Measurements from ENCODE around the gene POC5.
A peak's percentile ranks its signal among the peaks of the same experiment; 100 is the strongest.

The POC5 gene

DNA sequence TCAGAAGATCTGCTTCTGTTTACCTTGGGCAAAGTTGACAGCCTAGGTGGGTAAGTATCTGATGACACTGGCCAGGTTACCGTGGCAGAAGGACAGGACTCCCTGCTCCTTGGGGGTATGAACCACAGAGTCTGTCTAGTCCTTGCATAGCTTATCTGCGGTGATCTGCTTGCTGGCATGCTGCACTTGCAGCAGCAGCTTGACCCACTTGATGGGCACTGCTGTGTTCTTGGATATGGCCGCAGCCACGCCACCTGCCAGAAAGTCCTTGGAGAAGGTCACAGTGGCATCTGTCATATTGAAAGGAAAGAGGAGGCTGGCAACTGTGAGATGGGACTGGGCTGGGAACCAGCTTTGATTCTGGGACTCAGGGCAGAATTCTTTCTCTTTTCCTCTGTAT lies 35.9 kb upstream of the POC5 start:
- Histone ChIP-seq H3K79me2 (ENCODE audit: low read length) (no peaks in the 10 kb centered on the region), H3K27me3 (ENCODE audit: low read depth, low read length) (no peaks in the 10 kb centered on the region), H4K20me1 (ENCODE audit: insufficient read depth, low read length) (no peaks in the 10 kb centered on the region), H2AFZ (ENCODE audit: low read depth, low read length) (no peak overlapping the region), H3K9me3 (ENCODE audit: insufficient read depth, low read length) (no peaks in the 10 kb centered on the region), H3K27ac (ENCODE audit: low read length) (no peak overlapping the region), H3K36me3 (replicated peaks; ENCODE audit: low read depth, low read length) (no peaks in the 10 kb centered on the region), H3K9ac (ENCODE audit: low read length) (no peak overlapping the region), H3K4me3 (ENCODE audit: low read length) (no peak overlapping the region), H3K4me2 (ENCODE audit: low read length) (no peak overlapping the region), H3K4me1 (ENCODE audit: low read length) (no peaks in the 10 kb centered on the region)
- no peak for TF ChIP-seq EZH2phosphoT487 (IDR thresholded peaks at IDR 0.05; ENCODE audit: low read depth)
- TF ChIP-seq, protein P1, sequence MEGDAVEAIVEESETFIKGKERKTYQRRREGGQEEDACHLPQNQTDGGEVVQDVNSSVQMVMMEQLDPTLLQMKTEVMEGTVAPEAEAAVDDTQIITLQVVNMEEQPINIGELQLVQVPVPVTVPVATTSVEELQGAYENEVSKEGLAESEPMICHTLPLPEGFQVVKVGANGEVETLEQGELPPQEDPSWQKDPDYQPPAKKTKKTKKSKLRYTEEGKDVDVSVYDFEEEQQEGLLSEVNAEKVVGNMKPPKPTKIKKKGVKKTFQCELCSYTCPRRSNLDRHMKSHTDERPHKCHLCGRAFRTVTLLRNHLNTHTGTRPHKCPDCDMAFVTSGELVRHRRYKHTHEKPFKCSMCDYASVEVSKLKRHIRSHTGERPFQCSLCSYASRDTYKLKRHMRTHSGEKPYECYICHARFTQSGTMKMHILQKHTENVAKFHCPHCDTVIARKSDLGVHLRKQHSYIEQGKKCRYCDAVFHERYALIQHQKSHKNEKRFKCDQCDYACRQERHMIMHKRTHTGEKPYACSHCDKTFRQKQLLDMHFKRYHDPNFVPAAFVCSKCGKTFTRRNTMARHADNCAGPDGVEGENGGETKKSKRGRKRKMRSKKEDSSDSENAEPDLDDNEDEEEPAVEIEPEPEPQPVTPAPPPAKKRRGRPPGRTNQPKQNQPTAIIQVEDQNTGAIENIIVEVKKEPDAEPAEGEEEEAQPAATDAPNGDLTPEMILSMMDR (IDR thresholded peaks at IDR 0.05; ENCODE audit: low read depth, low read length) = no peak

DNA sequence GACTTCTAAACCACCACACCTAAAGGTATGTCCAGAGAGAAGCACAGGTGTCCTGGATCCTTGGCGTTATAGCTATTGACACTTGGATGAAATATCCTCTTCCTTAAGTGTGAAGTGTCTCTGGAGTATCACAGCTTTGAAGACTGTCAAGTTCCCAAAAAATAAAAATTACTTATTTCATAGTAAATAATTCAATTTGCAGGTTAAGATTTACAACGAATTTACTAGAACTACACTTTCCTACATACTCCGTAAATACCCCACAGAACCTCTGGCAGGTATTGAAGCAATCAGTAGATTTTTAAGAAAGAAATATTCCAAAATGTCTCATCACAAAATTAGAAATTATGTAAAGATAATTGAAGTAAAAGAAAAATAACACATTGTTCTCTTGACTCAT lies 27.1 kb upstream of the POC5 start:
- H3K4me3 ChIP-seq (ENCODE audit: low read length) = no peak overlapping the region
- no peak overlapping the region for H3K9ac ChIP-seq (ENCODE audit: low read length)
- no peaks in the 10 kb centered on the region for H3K79me2 ChIP-seq (ENCODE audit: low read length)
- no peaks in the 10 kb centered on the region for H4K20me1 ChIP-seq (ENCODE audit: insufficient read depth, low read length)
- H3K27me3 ChIP-seq (ENCODE audit: low read depth, low read length) = no peaks in the 10 kb centered on the region
- H3K36me3 ChIP-seq (replicated peaks; ENCODE audit: low read depth, low read length) = no peaks in the 10 kb centered on the region
- no peaks in the 10 kb centered on the region for H3K9me3 ChIP-seq (ENCODE audit: insufficient read depth, low read length)
- no peak for TF ChIP-seq EZH2phosphoT487 (IDR thresholded peaks at IDR 0.05; ENCODE audit: low read depth)
- TF ChIP-seq, protein P1 (IDR thresholded peaks at IDR 0.05; ENCODE audit: low read depth, low read length) = no peak
- H3K4me2 ChIP-seq (ENCODE audit: low read length) = no peak overlapping the region
- no peaks in the 10 kb centered on the region for H3K4me1 ChIP-seq (ENCODE audit: low read length)
- no peak overlapping the region for H3K27ac ChIP-seq (ENCODE audit: low read length)
- H2AFZ ChIP-seq (ENCODE audit: low read depth, low read length) = no peak overlapping the region

DNA sequence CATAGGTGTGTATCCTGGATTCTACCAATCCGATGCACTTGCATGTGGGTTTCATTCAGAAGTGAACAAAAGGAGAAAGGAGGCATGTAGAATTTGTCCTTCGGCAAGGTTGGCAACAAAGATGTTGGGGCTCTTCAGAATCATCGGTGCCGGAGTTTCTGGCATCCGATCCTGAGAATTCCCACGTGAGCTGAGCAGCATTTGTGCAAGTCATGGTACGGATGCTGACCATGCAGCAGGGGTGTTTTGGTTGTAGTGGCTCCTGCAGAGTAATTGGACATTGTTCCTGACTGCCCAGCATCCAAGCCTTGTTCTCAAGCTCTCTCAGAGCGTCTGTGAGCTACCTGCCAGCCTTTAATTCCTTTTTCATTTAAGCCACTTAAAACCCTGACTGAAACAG lies 19.0 kb upstream of the POC5 start:
- peaks cover 13% of the 10 kb centered on the region for H3K4me1 ChIP-seq (ENCODE audit: low read length)
- no peak overlapping the region for H3K4me2 ChIP-seq (ENCODE audit: low read length)
- H4K20me1 ChIP-seq (ENCODE audit: insufficient read depth, low read length) = no peaks in the 10 kb centered on the region
- no peak overlapping the region for H3K27ac ChIP-seq (ENCODE audit: low read length)
- no peaks in the 10 kb centered on the region for H3K9me3 ChIP-seq (ENCODE audit: insufficient read depth, low read length)
- no peaks in the 10 kb centered on the region for H3K79me2 ChIP-seq (ENCODE audit: low read length)
- H3K4me3 ChIP-seq (ENCODE audit: low read length) = no peak overlapping the region
- no peaks in the 10 kb centered on the region for H3K27me3 ChIP-seq (ENCODE audit: low read depth, low read length)
- no peak overlapping the region for H3K9ac ChIP-seq (ENCODE audit: low read length)
- H2AFZ ChIP-seq (ENCODE audit: low read depth, low read length) = no peak overlapping the region
- H3K36me3 ChIP-seq (replicated peaks; ENCODE audit: low read depth, low read length) = no peaks in the 10 kb centered on the region
- no peak for TF ChIP-seq EZH2phosphoT487 (IDR thresholded peaks at IDR 0.05; ENCODE audit: low read depth)
- TF ChIP-seq, protein P1 (IDR thresholded peaks at IDR 0.05; ENCODE audit: low read depth, low read length) = no peak

DNA sequence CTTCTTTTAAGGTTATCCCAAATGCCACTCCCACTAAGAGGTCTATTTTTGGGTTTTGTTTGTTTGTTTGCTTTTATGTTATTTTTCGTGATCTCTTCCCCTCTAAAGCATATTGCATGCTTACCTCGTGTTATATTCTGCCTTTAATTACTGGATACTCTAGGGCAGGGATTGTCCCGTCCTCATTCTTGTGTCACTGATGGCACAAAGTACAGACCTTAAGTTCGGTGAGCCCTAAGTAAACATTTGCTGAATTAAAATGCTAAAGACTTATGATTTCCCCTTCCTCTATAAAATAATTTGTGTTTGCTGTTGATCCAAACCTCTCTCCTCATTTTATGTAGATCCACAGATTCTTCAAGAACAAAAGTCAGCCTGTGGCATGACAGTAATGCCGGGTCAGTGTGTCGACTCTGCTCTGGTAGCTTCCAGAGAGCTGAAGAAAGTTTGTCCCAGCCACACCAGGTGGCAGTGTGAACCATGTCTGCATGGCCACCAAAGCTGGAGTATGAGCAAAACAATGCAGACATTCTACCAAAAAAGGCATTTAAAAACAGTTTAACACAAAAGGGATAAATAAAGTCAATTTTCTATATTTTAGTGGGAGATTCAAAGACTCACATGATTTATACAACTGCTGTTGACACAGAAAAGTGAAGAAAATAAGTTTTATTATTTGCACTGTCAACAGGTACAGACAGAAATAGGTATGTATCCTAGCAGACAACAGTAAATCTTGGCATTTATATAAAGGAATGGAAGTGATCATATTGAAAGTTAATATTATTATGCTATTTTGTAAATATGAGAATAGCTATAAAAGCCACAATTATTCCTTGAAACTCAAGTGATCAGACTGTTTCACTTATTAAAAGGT lies 17.9 kb upstream of the POC5 start:
- H3K79me2 ChIP-seq (ENCODE audit: low read length) = no peaks in the 10 kb centered on the region
- H4K20me1 ChIP-seq (ENCODE audit: insufficient read depth, low read length) = no peaks in the 10 kb centered on the region
- H3K4me3 ChIP-seq (ENCODE audit: low read length) = peak overlapping the region; percentile 53
- peak overlapping the region; percentile 88; the same call in 1 of the 2 replicates for H2AFZ ChIP-seq (ENCODE audit: low read depth, low read length)
- no peaks in the 10 kb centered on the region for H3K27me3 ChIP-seq (ENCODE audit: low read depth, low read length)
- TF ChIP-seq, protein P1 (IDR thresholded peaks at IDR 0.05; ENCODE audit: low read depth, low read length) = peak; percentile 84
- no peak for TF ChIP-seq EZH2phosphoT487 (IDR thresholded peaks at IDR 0.05; ENCODE audit: low read depth)
- no peaks in the 10 kb centered on the region for H3K9me3 ChIP-seq (ENCODE audit: insufficient read depth, low read length)
- H3K9ac ChIP-seq (ENCODE audit: low read length) = 0 out of 2 replicates have a peak overlapping the region, but pooled peaks have one; percentile 10
- H3K4me2 ChIP-seq (ENCODE audit: low read length) = peak overlapping the region; percentile 73
- H3K36me3 ChIP-seq (replicated peaks; ENCODE audit: low read depth, low read length) = no peaks in the 10 kb centered on the region
- no peak overlapping the region for H3K27ac ChIP-seq (ENCODE audit: low read length)
- H3K4me1 ChIP-seq (ENCODE audit: low read length) = peaks cover 13% of the 10 kb centered on the region
